Stimulated activated CD4-positive, alpha-beta T cell treated with anti-CD3 and anti-CD28 coated beads, Interleukin-1b, Interleukin-23, amount 100 ng/mL, for 48 hours (primary cell): ENCODE measurements around the gene SHC1.

Source experiments
- DNase-seq: peaks from one replicate; pipeline ENCODE4 v3.0.0-alpha.2; 2020

The SHC1 gene

DNA sequence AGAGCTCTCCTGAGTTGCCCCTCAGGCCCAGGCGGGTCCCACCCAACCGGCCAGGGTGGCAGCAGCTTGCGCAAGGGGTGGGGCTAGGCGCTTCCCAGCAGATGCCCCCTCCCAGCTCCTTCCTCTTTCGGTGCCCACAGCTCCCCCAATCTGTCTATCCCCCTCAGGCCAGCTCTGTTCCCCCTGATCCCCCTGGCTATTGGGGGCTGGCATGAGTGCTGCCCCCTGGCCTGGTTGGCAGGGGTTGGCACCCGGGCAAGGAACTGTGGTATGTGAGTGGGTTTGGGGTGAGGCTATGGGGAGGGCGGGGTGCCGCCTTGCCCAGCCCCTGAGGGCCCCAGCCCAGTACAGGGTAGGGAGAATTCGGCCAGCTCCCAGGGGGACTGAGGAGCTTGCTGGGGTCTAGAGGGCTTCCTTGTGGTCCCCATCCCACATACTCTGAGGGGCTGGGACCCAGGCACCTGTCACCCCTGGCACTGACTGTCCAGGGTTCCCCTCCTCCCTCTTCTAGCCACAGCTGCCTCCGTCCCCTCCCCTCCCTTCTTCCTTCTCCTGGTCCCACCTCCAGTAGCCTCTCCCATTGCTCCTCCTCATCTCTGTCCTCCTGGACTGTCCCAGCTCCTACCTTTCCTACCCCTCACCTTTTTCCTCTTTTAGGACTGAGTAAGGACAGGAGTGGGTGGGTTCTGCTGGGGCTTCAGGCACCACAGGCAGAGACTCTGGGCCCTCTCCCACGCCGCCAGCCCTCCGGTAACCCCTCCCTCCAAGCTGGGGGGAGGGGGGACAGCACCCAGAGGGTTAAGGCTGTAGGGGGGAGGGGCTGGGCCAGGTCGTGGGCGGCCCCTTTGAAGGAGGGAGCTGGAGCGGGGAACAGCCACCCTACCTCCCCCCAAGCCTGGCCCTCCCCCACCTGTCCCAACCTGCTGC is 37.7 kb upstream of the SHC1 start:
- DNase-seq = peak; percentile 81

DNA sequence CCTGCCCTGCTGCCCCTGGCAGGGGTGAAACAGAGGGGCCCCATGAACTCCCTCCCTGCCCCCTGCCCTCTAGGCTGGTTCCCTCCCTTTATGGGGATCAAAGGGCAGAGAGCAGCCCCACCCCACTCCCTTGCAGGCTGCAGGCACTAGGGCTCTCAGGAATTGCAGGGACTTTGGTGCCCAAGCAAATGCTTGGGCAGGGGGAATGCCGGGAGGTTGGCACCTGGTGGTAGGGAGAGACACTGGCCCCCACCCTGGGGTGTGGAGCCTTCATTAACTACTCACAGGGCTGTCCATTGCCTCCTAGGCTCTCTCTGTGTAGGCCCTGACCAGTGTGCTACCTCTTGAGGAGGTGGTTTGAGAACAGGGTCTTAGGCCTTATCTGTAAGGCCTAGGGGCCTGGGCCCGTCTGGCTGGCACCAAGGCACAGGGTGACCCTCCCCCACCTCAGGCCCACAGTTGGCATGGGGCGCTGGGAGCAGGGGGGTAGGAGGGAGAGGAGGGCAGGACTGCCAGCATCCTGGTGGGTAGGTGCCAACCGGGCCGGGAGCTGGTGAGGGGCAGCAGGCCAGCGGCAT is 36.8 kb upstream of the SHC1 start:
- DNase-seq = no peak

DNA sequence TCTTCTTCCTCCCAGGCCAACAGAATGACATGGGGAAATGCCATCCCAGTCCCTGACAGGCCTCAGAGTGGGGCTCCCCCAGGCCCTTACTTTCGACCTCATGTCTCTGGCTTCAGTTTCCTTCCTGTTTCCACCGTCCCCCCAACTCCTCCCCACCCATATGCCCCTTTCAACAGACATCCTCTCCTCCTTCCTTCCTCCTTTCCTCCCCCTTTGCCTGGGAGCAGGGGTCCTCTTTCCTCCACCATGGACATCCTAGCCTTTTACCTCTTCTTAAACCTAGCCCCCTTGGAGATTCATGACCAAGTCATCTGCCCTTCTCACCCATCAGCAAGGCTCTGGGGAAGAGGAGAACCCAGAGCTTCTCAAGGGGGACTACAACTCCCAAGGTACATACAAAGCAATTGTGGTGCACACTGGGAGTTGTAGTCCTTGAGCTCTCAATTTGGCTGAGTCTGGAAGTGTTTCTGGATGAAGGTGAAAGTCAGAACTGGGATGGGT is 36.1 kb upstream of the SHC1 start:
- no peak for DNase-seq

DNA sequence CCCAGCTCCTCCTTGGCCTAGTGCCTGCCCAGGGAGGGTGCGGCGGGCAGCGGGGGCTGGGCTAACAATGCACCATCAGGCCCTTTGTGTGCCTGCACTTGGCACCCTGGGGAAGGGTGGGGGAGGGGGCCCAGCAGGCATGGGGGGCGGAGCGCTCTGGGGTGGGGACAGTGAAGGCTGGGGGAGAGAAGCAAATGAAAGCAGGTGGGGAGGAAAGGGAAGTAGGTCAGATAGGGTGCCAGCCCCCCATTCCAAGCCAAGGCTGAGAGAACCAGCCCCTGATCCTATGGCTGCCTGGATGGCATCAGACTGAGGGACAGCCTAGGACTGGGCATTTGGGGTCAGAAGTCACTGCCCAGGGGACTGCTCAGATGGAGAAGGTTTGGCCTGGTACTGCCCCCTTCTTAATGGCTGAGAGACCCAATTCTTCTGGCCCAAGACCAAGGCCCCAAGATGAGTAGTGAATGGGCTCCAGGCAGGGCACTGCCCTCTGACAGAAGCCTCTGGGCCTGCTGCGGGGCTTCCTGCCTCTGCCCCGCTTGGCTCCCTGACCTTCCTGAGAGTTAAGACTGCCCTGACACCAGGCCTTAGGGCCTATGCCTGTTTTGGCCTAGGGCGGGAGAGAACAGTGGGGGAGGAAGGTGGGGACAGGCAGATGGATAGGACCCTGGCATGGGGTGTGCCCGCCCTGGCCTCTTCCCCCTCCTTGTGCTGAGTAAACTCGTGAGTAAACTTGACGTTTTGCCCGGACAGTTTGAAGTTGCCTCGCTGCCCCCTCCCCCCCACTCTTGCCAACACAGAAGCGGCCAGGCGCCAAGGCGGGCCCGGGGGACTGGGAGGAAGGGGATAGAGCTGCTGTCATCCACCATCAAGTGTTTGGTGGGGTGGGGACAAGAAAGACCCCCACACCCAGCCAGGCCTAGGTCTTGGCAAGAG is 34.8 kb upstream of the SHC1 start:
- DNase-seq = no peak

DNA sequence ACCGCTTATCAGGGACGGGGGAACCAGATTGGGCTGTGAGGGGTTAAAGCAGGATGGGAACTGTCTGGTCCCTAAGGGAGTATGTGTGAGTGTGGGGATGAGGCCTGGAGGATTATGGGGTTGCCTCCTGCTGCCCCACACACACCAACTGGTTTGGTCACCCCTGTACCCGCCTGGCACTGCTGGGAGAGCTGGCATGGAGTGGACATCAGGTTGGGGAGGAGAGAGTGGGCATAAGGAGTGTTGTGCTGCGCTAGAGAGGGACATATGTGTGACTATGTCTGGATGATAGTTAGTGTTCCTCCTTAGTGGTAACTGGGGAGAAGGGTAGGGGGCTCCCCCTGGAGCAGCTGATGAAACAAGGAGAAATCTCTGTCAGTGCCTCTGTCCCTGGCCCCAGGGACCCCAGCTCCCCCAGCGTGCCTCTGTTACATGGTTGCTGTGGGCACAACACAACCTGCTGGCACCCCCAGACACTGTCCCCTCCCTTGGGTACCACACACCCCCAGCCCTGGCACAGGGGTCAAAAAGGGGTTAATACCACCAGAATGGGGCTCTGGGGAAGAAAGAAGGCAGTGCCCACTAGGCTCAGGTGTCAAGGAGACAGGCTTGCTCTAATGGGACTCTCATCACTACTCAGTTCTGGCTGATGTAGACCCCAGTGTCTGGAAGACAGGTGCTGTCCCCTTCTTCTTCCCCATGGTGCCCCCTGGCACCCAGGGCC is 34.0 kb upstream of the SHC1 start:
- no peak for DNase-seq

DNA sequence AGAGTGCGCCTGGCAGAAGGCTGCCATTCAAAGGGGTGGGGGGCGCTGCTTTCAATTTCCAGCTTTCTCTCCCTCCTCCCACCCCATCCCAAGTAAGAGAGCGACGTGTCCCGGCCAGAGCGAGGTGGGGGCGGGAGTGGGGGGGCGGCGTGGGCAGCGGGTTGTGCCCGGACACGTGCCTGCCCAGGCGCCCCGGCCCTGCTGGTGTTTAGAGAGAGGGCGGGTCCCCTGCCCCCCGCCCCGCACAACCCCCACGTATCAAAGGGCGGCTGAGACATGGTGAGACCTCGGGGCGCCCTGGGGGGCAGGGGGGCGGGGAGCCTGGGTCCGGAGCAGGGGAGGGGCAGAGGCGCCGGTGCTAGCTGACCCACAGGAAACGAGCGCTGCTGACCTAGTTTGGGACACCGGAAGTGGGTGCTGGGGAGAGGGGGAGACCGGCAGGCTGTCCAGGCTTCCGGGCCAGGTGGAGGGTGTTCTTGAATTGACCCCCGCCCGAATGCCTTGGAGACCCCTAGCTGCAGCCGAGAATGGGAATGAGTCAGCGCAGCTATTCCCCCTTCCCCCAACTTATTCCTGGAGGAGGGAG is 33.3 kb upstream of the SHC1 start:
- no peak for DNase-seq

DNA sequence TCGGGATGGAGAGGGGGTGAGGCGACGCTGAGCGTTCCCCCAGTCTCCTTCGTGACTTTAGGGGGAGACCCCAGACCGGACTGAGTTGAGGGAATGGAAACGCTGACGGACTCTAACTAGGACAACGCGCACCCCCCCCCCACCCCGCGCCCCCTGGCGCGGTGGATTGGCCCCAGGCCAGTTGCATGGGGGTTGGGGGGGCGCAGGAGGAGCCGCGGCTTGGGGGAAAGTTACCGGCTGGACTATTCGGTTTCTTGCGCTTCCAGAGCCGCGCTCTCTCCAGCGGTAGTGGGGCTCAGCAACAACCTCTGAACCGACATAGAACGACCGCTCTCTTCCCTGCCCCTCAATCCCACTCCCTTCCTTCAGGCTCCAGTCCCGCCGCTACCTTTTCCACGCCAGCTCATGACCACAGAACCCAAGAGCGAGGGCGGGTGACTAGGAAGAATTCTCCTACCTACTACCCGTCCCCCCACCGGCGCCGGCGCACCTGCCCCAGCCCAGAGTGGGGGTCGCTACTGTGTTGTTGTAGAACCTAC is 32.7 kb upstream of the SHC1 start:
- DNase-seq = no peak

DNA sequence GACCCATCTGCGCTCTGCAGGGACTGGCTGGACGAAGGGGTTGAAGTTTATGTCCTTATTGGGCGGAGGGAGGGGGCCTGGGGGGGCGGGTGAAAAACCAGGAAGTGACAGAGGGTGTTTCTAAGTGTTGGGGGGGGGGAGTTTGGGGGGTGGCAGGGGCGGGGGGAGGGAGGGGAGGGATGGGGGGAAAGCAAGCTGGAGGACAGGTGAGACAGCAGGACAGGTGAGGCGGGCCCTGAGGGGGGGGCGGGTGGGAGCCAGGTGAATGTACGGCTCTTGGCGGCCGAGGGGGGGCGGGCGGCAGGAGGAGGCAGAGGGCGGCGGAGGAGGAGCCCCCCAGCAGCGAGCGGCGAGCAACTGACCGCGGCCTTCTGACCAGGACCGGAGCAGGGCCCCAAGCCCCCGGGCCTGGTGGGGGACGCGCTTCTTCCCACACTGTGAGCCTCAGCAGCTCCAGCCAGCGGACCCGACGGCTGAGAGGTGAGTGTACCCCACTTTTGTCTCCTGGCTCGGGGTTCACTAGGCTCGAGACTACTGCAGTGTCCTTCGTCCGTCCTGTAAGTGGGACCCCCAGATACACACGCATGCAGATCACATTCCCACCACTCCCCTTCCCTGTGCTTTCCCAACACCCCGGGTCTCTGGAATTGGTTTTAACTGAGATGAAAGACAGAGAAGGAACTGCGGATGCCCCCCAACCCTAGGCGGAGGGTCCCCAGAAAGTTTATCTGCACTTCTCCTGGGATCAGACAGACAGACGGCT is 32.1 kb upstream of the SHC1 start, which contains the start of gene ZBTB7B:
Gene ZBTB7B (plus strand): TSS at position 339 of the 763 bp plus-strand sequence. CDS start 11,859 bp downstream, outside the sequence.
- no peak for DNase-seq

DNA sequence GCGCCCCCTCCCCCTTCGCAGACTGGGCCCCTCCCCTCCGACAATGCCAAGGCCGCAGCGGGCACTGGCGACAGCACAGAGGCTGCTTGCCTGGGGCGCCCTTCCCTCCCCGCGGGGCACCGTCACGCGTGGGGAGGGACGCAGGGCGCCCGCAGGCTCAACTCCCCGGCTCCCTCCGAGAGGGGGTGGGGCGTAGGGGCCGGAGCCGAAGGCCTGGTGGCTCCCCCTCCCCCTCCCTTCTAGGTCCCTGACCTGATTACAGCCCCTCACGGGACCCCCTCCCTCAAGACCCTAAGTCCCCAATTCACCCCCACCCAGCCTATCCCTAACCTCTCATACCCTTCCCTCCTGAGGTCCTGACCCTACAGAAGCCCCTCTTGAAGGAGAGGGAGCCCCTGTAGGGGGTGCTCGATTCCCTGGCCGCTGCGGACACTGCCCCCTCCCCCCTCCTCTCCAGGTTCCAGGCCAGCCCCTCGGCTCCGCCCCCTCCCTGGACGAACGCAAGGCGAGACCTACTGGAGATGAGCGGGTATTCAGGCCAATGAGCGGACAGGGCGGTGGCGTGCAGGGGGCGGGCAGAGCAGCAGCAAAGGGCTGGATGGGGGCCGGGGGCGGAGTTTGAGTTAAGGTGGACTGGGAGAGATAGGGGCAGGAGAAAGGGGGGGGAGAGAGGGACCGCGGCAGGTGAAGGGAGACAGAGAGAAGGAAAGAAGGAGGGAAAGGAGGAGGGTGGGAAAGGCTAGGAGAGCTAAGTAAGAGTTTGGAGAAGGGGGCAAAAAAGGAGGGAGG is 31.3 kb upstream of the SHC1 start:
- DNase-seq = peak; percentile 99

DNA sequence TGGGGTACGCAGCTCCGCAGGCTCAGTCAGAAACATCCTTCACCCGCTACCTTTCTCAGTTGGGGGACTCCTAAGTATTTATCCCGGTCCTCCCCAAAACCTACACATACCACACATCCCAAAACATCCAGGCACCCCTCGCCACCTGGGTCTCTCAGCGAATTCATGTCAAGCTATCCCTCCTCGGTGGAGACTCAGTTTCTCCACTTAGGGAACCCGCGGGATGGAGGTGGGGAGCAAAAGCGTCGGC is 30.8 kb upstream of the SHC1 start:
- no peak for DNase-seq

DNA sequence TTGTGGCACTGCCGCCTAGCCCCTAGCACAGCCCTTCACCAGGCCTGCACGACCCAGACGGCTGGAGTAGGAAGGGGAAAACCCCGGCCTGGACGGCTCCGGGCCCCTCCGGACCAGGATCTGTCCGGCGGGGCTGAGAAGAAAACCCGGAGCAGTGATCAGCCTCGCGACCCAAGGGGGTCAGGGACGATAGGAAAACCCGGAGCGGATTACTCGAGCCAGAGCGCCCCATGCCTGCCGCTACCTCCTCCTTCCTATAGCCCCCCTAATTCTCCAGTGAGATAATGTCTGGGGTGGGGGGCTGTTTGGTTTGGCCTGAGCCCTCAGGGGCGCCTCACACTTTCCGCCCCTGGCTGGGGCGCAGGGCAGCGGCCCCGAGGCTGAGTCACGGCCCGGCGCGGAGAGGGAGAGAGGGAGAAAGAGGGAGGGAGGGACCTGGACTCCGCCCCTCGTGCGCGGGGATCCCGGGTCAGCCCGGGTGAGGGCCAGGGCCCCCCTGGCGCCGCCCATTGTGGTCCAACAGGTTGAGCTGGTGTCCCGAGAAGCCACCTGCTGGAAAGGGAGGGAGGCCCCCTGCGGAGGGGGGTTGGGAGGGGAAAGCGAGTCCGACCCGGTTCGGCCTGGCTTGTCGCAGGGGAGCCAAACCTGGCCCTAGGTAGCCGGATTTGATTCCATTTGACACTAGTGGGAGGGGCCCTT is 30.3 kb upstream of the SHC1 start:
- peak; percentile 88 for DNase-seq

DNA sequence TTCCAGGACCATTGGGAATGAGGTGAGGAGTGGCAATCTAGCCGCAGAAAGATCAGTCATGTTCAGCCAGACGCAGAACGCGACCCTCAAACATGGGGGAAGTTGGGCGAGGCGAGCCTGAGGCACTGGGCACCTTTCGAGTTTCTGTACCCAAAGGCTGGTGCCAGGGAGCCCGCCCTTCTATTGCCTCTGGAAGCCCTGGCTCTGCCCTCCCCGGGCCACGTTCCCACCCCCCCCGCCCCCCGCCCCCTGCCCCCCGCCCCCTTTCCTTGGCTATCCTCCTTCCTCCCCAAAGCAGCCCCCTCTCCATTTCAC is 29.8 kb upstream of the SHC1 start:
- no peak for DNase-seq

DNA sequence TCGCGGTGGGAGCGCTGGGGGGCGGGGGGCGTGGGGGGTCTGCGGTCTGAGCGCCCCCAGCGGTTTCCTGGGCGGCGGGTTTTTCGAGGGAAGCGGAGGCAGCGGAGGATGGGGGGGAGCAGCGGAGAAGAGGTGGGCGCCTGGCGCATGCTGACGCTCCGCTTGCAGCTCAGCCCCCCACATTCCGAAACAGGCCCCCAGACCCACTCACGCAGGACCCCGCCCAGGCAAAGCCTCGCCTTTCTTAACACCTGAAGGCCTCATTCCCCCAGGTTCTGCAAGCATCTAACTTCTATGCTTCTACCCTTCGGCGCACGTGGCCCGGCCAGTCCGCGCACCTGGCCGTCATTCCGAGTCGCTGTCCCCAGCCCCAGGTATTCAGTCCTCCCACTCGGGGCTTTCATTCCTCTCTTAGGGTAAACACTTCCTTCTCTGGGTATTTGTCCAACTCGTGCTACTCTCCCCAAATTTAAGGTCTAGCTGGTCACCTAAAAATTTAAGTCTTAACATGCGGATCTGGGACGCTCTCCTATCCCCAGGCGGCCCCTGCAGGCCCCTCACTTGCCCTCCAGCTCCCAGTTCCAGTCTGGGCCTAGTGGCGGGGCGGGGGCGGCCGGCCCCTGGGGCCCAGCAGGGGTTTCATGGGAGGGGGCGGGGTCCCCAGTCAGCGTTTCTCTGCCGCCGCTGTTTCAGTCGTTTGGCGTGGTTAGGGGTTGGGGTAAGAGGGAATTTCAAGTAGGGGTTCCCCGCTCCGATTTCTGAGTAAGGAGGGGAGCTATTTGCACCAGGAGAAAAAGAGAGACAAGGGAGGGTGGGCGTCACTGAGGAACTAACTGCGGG is 29.2 kb upstream of the SHC1 start:
- DNase-seq = peak; percentile 71

DNA sequence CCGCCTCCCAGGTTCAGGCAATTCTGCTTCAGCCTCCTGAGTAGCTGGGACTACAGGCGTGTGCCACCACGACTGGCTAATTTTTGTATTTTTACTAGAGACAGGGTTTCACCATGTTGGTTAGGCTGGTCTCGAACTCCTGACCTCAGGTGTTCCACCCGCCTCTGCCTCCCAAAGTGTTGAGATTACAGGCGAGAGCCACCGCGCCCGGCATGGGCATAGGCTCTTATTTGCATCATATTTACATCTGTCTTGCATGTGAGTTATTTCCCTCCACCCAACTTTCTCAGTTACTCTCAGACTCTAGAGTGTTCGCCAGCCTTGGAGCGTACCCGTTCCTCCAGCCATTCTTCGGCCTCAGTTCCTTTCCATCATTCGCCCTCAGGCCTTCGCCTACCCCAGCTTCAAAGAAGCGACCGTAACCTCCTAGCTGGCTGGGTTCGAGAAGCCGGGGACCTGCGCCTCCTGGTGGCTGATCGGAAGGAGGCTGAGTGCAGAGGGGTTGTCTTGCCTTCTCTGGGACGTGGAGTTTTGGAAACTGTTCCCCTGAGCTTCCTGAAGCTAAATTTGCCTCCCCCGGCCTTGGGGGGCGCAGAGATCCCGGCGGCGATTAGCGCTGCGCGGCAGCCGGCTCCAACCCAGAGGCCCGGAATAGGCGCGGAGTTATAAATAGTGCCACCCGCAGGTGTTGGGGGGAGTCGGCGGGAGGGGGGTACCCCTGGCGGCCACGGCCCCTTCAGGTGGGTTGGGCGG is 28.4 kb upstream of the SHC1 start:
- peak; percentile 82 for DNase-seq

DNA sequence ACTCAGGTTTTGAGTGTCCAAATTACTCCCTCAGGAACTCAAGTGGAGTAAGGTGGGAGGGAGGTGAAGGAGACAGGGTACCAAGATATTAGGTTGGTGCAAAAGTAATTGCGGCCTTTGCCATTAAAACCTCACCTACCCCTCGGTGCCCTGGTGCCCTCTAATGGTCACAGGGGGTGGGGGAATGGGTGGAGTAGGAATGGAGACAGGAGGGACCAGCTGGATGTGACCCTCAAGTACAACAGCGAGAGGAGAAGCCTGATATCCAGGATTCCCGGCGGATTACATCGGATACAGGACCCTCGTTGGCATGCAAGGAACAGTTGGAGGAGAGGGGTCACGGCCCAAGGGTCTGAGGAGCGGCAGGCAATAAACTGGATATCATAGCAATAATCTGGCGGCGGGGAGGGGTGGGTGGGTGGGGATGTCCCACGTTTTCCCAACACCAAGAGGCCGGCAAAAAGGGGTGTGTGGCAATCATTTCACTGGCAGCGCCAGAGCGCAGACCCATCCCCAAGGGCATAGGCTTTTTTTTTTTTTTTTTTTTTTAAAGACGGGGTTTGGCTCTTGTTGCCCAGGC is 27.7 kb upstream of the SHC1 start:
- no peak for DNase-seq

DNA sequence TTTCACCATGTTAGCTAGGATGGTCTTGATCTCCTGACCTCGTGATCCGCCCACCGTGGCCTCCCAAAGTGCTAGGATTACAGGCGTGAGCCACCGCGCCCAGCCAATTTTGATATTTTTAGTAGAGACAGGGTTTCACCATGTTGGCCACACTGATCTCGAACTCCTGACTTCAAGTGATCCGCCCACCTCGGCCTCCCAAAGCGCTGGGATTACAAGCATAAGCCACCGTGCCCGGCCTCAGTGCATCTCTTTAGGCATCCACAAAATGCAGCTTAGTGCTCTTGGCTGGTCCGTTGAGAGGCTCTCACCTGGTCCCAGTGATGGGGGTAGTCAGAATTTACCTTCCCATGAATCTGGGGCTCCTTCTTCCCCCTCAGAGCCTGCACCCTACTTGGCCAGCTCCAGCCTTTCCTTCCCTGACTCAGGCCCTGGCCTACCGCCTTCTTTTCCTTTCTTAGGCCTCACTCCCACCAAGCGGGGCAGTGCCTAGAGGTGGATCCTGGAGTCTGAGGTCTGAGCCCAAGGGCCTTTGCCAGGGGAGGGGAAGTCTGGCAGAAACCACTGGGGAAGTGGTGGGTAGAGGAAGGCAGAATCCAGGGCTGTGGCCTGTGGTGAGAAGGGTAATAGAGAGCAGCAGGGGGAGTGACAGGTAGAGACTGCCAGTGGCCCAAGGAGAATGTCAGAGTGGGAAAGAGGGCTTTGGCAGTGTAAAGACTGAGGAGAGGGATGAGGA is 26.6 kb upstream of the SHC1 start:
- DNase-seq = no peak
